Neuronal stem cell (in vitro differentiated cells): Measurements from ENCODE around the gene ANKS1B.

Experiments used
- DNase-seq: peaks from one replicate; pipeline ENCODE4 v3.0.0-alpha.2; 2013; ENCODE audit warnings: low spot score
- H2AFZ ChIP-seq: one replicate; pipeline ENCODE4 v1.6.1; 2013; ENCODE audit warnings: mild to moderate bottlenecking, low read length, inconsistent platforms
- H2AK5ac ChIP-seq: 2 replicates; pipeline ENCODE4 v1.6.1; 2013; ENCODE audit warnings: low read depth, mild to moderate bottlenecking, inconsistent platforms, low read length, moderate library complexity, mixed read lengths
- H2BK120ac ChIP-seq: 2 replicates; pipeline ENCODE4 v1.6.1; 2013; ENCODE audit warnings: low read depth, mild to moderate bottlenecking, inconsistent platforms, low read length, moderate library complexity, mixed read lengths
- H2BK12ac ChIP-seq: one replicate; pipeline ENCODE4 v1.6.1; 2013; ENCODE audit warnings: low read length, inconsistent platforms
- H2BK15ac ChIP-seq: 2 replicates; pipeline ENCODE4 v1.6.1; 2013; ENCODE audit warnings: mild to moderate bottlenecking, low read length, inconsistent platforms, mixed read lengths
- H2BK5ac ChIP-seq: one replicate; pipeline ENCODE4 v1.6.1; 2013; ENCODE audit warnings: inconsistent platforms, mild to moderate bottlenecking, low read length, moderate library complexity
- H3K14ac ChIP-seq: one replicate; pipeline ENCODE4 v1.6.1; 2013; ENCODE audit warnings: low read length, inconsistent platforms
- H3K18ac ChIP-seq: 2 replicates; pipeline ENCODE4 v1.6.1; 2013; ENCODE audit warnings: low read length, inconsistent platforms
- H3K23ac ChIP-seq: 2 replicates; pipeline ENCODE4 v1.6.1; 2013; ENCODE audit warnings: low read depth, mild to moderate bottlenecking, mixed read lengths, low read length, inconsistent platforms; ENCODE audit not compliant: poor library complexity
- H3K27ac ChIP-seq: replicated peaks from 3 replicates; pipeline ENCODE4 v1.5.1; 2013; ENCODE audit warnings: low read length, inconsistent platforms
- H3K27me3 ChIP-seq, 3 experiments: 2 replicates each; pipeline ENCODE4 v1.6.1; 2013; ENCODE audit warnings: low read length in 3 of 3, mild to moderate bottlenecking in 2 of 3, inconsistent platforms in 1 of 3, low read depth in 1 of 3, mixed read lengths in 1 of 3, moderate library complexity in 1 of 3; ENCODE audit not compliant: control insufficient read depth in 3 of 3, insufficient read depth in 3 of 3
- H3K36me3 ChIP-seq, 2 donors: replicated peaks in 1 of 2; 2 replicates each; pipeline ENCODE4 v1.6.1; 2013; ENCODE audit warnings: low read length in 2 of 2; ENCODE audit not compliant: control insufficient read depth in 2 of 2, insufficient read depth in 2 of 2
- H3K4ac ChIP-seq: 2 replicates; pipeline ENCODE4 v1.6.1; 2013; ENCODE audit warnings: inconsistent platforms, mild to moderate bottlenecking, low read length, moderate library complexity
- H3K4me1 ChIP-seq, 2 donors: 1 replicate in 1 of 2; 2 replicates in 1 of 2; pipeline ENCODE4 v1.6.1; 2013; ENCODE audit warnings: low read length in 2 of 2, low read depth in 1 of 2; ENCODE audit not compliant: control insufficient read depth in 2 of 2, insufficient read depth in 1 of 2
- H3K4me2 ChIP-seq: one replicate; pipeline ENCODE4 v1.6.1; 2013; ENCODE audit warnings: mild to moderate bottlenecking, low read length, inconsistent platforms; ENCODE audit not compliant: insufficient read depth, poor library complexity, severe bottlenecking
- H3K4me3 ChIP-seq, 2 donors: 2 replicates each; pipeline ENCODE4 v1.5.1; 2013; ENCODE audit warnings: low read length in 2 of 2, mild to moderate bottlenecking in 2 of 2, inconsistent platforms in 1 of 2, moderate library complexity in 1 of 2
- H3K79me1 ChIP-seq: one replicate; pipeline ENCODE4 v1.6.1; 2013; ENCODE audit warnings: low read depth, mild to moderate bottlenecking, inconsistent platforms, low read length, moderate library complexity
- H3K9ac ChIP-seq: one replicate; pipeline ENCODE4 v1.6.1; 2013; ENCODE audit warnings: mild to moderate bottlenecking, low read depth, low read length, inconsistent platforms; ENCODE audit not compliant: poor library complexity
- H3K9me3 ChIP-seq, 2 donors: replicated peaks in 1 of 2; 2 replicates each; pipeline versions ENCODE3 to v1.6.1; 2013; ENCODE audit warnings: low read length in 2 of 2, mild to moderate bottlenecking in 2 of 2, inconsistent platforms in 1 of 2, low read depth in 1 of 2, mixed read lengths in 1 of 2, moderate library complexity in 1 of 2; ENCODE audit not compliant: control insufficient read depth in 2 of 2, insufficient read depth in 1 of 2
- H4K8ac ChIP-seq: one replicate; pipeline ENCODE4 v1.6.1; 2013; ENCODE audit warnings: low read depth, mild to moderate bottlenecking, inconsistent platforms, low read length, moderate library complexity
- H4K91ac ChIP-seq: one replicate; pipeline ENCODE4 v1.6.1; 2013; ENCODE audit warnings: low read length, low read depth, mild to moderate bottlenecking, inconsistent platforms; ENCODE audit not compliant: poor library complexity
- WGBS, 2 donors: extraction: QIAGEN DNeasy Blood & Tissue Kit; methylation state at CpG; one replicate each; pipeline ENCODE4 v1.1.7; 2013; ENCODE audit warnings: missing lambda C conversion rate in 2 of 2, mixed read lengths in 1 of 2; ENCODE audit not compliant: insufficient read length in 2 of 2, insufficient replicate concordance in 1 of 2; ENCODE audit errors: extremely low coverage in 2 of 2; 5-methylcytosine and 5-hydroxymethylcytosine counted together

Gene ANKS1B

DNA sequence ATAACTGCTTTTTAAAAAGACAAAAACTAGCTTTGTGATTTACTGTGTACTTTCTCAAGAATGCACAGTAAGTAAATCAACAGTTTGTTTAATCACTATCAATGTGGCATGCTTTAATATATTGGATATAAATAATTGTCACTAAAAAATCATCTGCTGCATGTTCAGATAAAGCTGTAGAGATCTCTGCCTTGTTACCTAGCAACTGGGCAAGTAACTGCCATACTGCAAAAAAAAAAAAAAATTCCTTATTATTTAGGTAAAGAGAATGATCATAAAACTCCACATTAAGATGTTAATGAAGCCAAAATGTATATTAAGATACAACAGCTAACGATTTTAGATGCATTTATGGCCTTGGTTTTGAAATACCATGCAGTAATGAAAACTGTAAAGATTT lies 1102.2 kb downstream of the ANKS1B start:
- no CpG with 5 or more reads among the region's 1 CpG for WGBS, 2 donors
- Histone ChIP-seq H3K4me3 (no peak overlapping the region), H3K36me3 (no peaks in the 10 kb centered on the region)

DNA sequence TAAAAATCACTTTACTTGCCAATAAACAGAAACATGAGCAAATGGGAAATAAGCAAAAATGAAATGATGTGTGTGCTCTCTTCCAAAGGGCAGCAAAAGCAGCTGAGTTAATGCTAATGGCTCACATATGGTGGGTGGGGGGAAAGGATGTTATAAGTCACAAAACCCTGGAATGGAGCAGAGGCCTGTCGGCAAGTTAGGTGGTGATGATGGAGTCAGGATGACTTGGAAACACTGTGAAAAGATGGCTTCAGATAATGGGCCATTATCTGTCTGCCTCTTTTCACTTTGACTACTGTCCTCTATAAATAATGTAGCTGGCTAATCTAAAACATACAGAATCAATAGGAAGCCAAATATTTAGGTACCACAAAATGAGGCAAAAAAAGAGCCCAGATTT lies 1111.0 kb downstream of the ANKS1B start:
- DNase-seq, result no peak
- H2BK12ac ChIP-seq, result no peak overlapping the region
- H4K91ac ChIP-seq, result no peak overlapping the region
- no peaks in the 10 kb centered on the region for H3K79me1 ChIP-seq
- no peaks in the 10 kb centered on the region for H3K9me3 ChIP-seq
- no peak overlapping the region for H3K27ac ChIP-seq
- no peak overlapping the region for H3K9ac ChIP-seq
- no peak overlapping the region for H2BK15ac ChIP-seq
- no CpG with 5 or more reads among the region's 1 CpG for WGBS, 2 donors
- H3K4ac ChIP-seq, result no peak overlapping the region
- H3K4me2 ChIP-seq, result no peak overlapping the region
- no peak overlapping the region for H3K23ac ChIP-seq
- H3K27me3 ChIP-seq, result peaks cover 0 to 2% (median 0%) of the 10 kb centered on the region in 3 experiments
- H2AFZ ChIP-seq, result no peak overlapping the region
- H3K4me3 ChIP-seq, result no peak overlapping the region
- H3K14ac ChIP-seq, result no peak overlapping the region
- no peak overlapping the region for H2BK120ac ChIP-seq
- no peaks in the 10 kb centered on the region for H3K36me3 ChIP-seq
- H2BK5ac ChIP-seq, result no peak overlapping the region
- no peak overlapping the region for H3K18ac ChIP-seq
- H4K8ac ChIP-seq, result no peak overlapping the region
- H3K4me1 ChIP-seq, result peaks cover 0 to 7% of the 10 kb centered on the region in 2 donors
- no peak overlapping the region for H2AK5ac ChIP-seq

More for the DNA sequence above, 1102.2 kb downstream of the ANKS1B start:
- H3K9ac ChIP-seq, result no peak overlapping the region
- H4K91ac ChIP-seq, result no peak overlapping the region
- H3K14ac ChIP-seq, result no peak overlapping the region
- H3K27ac ChIP-seq, result no peak overlapping the region
- no peak overlapping the region for H2BK120ac ChIP-seq
- peaks cover 0 to 27% (median 0%) of the 10 kb centered on the region in 3 experiments for H3K27me3 ChIP-seq
- no peak overlapping the region for H2BK12ac ChIP-seq
- H3K9me3 ChIP-seq, result no peaks in the 10 kb centered on the region
- no peaks in the 10 kb centered on the region for H3K79me1 ChIP-seq
- H3K4ac ChIP-seq, result no peak overlapping the region
- no peak overlapping the region for H2AFZ ChIP-seq
- no peak overlapping the region for H2BK5ac ChIP-seq
- H2BK15ac ChIP-seq, result no peak overlapping the region
- H3K4me1 ChIP-seq, result no peaks in the 10 kb centered on the region
- no peak overlapping the region for H3K4me2 ChIP-seq
- H3K18ac ChIP-seq, result no peak overlapping the region
- no peak overlapping the region for H2AK5ac ChIP-seq
- H4K8ac ChIP-seq, result no peak overlapping the region
- H3K23ac ChIP-seq, result no peak overlapping the region
- DNase-seq, result no peak

- peak; percentile 33 for DNase-seq
- no peak overlapping the region for H3K9ac ChIP-seq
- H4K91ac ChIP-seq, result no peak overlapping the region
Observed at GRCh38 chr12:98870504-98870903, 1114.2 kb downstream of the ANKS1B start.

GRCh38 chr12:98869886-98870503 lies 1114.7 kb downstream of the ANKS1B start:
- no CpG with 5 or more reads among the region's 2 CpGs for WGBS, 2 donors

More at GRCh38 chr12:98870504-98870903, 1114.2 kb downstream of the ANKS1B start:
- Histone ChIP-seq H3K4me1 (peaks cover 0 to 7% of the 10 kb centered on the region in 2 donors), H3K4me2 (peak overlapping the region; percentile 21), H3K4ac (no peak overlapping the region), H3K23ac (no peak overlapping the region), H4K8ac (no peak overlapping the region), H3K27ac (peak overlapping the region; percentile 63), H3K36me3 (no peaks in the 10 kb centered on the region), H3K4me3 (no peak overlapping the region), H3K18ac (no peak overlapping the region), H2BK5ac (no peak overlapping the region), H3K9me3 (no peaks in the 10 kb centered on the region), H2BK12ac (no peak overlapping the region), H3K14ac (no peak overlapping the region), H2BK15ac (no peak overlapping the region), H2AK5ac (no peak overlapping the region), H2AFZ (no peak overlapping the region), H2BK120ac (no peak overlapping the region), H3K27me3 (peaks cover 0 to 2% (median 0%) of the 10 kb centered on the region in 3 experiments), H3K79me1 (no peaks in the 10 kb centered on the region)
- no CpG with 5 or more reads among the region's 6 CpGs for WGBS, 2 donors

More at GRCh38 chr12:98869886-98870503, 1114.7 kb downstream of the ANKS1B start:
- no peak overlapping the region for H2BK12ac ChIP-seq
- H3K14ac ChIP-seq, result no peak overlapping the region
- no peak overlapping the region for H3K9ac ChIP-seq
- H3K4ac ChIP-seq, result no peak overlapping the region
- H3K36me3 ChIP-seq, result no peaks in the 10 kb centered on the region
- no peak overlapping the region for H3K4me2 ChIP-seq
- no peak overlapping the region for H3K23ac ChIP-seq
- no peak overlapping the region for H2AFZ ChIP-seq
- H2AK5ac ChIP-seq, result no peak overlapping the region
- H3K18ac ChIP-seq, result no peak overlapping the region
- H3K4me1 ChIP-seq, result peaks cover 0 to 7% of the 10 kb centered on the region in 2 donors
- peak overlapping the region; percentile 63 for H3K27ac ChIP-seq
- H3K27me3 ChIP-seq, result peaks cover 0 to 1% (median 0%) of the 10 kb centered on the region in 3 experiments
- no peak overlapping the region for H2BK15ac ChIP-seq
- H3K4me3 ChIP-seq, result no peak overlapping the region
- no peaks in the 10 kb centered on the region for H3K79me1 ChIP-seq
- no peak overlapping the region for H4K91ac ChIP-seq
- no peak for DNase-seq
- H3K9me3 ChIP-seq, result no peaks in the 10 kb centered on the region
- H2BK5ac ChIP-seq, result no peak overlapping the region
- no peak overlapping the region for H4K8ac ChIP-seq
- no peak overlapping the region for H2BK120ac ChIP-seq
